Stimulated activated CD4-positive, alpha-beta T cell treated with anti-CD3 and anti-CD28 coated beads, Interleukin-1b, Interleukin-23, amount 100 ng/mL, for 48 hours (primary cell): ENCODE results near the gene PPP6R3.
"Not testable (repeated sequence)": the region's sequence is repeated elsewhere in the genome, so short reads cannot be mapped to it uniquely, and the experiment has no call there.

ENCODE experiments used
- DNase-seq: peaks from one replicate; pipeline ENCODE4 v3.0.0-alpha.2; 2020

Gene PPP6R3

GRCh38 chr11:68532727-68533369 is 72.3 kb downstream of the PPP6R3 start:
- no peak for DNase-seq

GRCh38 chr11:68533945-68534344 is 73.4 kb downstream of the PPP6R3 start:
- DNase-seq = no peak

- no peak for DNase-seq
These were observed 74.5 kb downstream of the PPP6R3 start for GRCh38 chr11:68535098-68535497.

DNA sequence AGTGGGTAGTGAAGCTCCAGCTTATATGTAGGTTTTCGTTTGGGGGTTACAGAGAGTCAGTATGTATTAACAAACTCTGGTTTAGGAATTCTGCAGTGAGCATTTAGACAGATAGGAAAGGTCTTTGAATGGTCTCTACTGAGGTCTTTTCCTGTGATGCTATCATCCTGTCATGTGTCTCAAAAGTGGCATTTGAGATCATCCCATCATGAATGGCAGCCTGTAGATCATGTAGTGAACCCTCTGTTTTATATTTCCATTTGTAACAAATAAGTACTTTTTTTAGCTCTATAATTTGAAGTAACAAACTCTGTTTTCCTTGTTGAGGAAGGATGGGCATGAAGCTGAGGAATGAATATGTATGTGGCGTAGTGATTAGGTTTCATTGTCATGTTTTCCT is 76.2 kb downstream of the PPP6R3 start:
- DNase-seq = no peak

DNA sequence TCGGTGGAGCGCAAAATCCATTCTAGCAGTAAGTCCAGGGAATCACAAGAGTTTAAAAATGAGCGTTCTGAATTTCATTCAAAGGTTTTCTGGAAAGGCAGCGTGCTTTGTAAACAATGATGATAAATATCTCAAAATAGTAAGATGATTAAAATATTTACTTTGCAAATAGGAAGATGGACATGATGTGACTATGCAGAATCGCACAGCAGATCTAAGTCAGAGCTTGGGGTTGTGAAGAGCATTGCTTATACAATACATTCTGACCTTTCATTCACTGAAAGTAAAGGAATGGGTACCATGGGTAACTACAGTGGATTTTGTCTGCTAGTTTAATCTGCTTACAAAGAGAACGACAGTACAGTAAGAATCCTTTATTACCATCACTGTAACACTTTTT is 77.5 kb downstream of the PPP6R3 start:
- DNase-seq = no peak

DNA sequence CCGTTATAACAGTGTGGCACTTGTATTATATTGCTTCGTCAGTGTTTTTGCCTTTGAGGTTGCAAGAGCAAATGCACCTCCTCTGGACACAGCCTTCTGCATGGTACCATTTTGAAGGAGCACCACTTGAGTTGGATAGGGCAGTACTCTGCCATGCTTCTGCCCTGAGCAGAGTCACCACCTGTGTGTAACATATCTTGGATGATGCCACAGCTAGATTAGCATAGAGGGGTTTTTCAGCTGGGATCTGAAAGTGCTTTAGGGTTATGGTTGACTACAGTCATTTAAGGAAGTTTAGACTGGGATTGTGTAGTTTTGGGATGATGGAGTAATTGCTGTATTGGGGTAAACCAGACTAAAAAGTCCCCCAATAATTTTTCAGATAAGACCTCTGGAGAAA is 78.8 kb downstream of the PPP6R3 start:
- no peak for DNase-seq

DNA sequence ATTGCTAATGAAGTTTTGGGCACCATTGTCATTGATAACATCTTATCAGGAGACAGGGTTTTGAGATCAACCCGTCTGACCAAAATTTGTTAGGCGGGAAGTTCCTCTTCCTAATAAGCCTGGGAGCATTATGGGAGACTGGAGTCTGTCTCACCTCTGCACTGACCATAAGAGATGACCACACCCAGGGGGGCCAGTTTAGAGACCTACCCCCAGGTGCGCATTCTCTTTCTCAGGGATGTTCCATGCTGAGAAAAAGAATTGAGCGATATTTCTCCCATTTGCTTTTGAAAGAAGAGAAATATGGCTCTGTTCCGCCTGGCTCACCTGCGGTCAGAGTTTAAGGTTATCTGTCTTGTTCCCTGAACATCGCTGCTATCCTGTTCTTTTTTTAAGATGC is 80.0 kb downstream of the PPP6R3 start:
- DNase-seq = not testable (repeated sequence)

- DNase-seq = no peak
These were observed 80.6 kb downstream of the PPP6R3 start for GRCh38 chr11:68541116-68541515.

- DNase-seq = no peak
These were observed 81.4 kb downstream of the PPP6R3 start for GRCh38 chr11:68541991-68542390.

GRCh38 chr11:68542617-68543016 is 82.1 kb downstream of the PPP6R3 start:
- no peak for DNase-seq

DNA sequence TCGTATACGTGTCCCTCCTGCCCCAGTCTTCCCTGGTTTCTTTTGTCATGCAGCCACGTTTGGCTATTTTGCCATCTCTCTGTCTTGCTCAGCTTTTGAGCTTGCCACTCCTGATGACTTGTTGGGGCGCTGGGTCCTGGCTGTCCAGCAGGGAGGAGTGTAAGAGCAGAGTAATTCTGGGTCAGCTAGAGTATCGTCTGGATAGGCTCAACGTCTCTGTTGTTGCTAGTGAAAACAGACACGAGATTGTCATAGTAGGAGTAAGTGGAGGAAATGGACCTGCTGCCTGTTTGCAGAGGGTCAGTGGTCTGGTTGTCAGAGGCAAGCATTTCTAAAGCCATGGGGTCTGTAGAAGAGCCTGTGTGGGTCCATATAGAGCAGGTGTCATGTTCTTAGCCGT is 83.0 kb downstream of the PPP6R3 start:
- DNase-seq = no peak

DNA sequence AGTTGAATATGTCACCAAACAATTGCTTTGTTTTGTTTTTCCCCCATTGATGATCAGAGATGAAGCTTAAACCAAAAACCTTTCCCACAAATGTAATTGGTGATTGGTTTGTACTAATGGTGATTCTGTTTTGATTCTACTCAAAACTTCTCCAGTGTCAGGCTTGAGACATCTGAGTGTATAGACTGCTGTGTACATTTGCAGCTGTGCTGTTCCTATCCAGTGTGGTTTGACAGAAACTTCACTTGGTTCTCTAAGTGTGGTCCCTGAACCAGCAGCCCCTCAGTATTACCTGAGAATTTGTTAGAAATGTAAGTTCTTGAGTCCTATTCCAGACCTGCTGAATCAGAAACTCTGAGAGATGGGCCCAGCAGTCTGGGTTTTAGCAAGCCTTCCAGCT is 84.8 kb downstream of the PPP6R3 start:
- no peak for DNase-seq

- no peak for DNase-seq
These were observed 85.2 kb downstream of the PPP6R3 start for GRCh38 chr11:68545796-68546195.

DNA sequence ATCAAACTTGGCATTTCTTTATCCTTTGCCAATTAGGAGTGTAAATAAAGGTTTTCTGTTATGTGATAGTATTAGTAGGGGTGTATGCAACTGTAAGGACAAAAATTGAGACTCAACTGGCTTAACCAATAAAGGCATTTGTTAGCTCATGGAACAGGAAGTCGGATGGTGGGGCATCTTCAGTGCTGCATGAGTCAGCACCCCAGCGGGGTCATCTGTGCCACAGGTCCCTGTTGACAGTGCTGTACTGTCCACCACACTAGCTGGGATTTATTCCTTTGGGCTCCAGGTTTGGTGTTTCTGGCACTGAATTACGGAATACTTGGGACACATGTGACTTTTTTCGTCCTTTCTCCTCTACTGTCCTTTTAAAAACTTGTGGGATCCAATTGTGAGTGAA is 86.0 kb downstream of the PPP6R3 start:
- DNase-seq = no peak

GRCh38 chr11:68549789-68550484 is 89.4 kb downstream of the PPP6R3 start:
- no peak for DNase-seq

DNA sequence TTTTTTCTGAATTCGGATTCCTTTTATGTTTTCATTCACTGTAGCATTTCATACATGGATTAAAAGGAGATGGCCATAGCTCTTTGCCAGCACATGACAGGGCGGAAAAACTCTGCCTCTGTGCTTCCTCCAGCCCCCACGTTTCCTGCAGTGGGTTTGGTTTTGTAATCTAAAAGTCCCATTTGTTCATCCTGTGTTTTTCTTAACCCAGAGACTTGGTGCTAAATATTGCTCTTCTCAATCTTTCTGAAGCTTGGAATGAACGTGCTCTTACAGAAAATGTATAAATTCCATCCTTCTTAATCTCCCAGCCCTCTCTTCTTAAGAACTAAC is 89.9 kb downstream of the PPP6R3 start:
- no peak for DNase-seq

GRCh38 chr11:68551223-68551622 is 90.7 kb downstream of the PPP6R3 start:
- DNase-seq = no peak

DNA sequence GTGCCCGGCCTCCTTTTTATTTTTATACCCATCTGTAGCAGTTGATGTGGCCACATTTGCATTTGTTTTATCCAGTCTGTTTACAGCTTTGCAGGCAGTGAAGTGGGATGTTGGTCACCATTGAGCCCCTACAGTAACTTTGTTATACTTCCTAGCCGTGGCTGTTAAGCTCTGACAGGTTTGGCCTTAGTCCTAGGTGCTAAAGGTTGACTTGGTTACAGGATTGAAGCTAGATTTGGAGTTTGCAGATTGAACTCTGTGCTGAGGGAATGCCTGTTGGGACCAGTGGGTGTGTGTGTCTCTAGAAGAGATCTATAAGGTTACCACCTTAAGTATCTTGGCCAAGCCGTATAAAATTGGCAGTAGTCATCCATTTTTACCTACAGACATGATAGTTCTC is 91.2 kb downstream of the PPP6R3 start:
- no peak for DNase-seq

DNA sequence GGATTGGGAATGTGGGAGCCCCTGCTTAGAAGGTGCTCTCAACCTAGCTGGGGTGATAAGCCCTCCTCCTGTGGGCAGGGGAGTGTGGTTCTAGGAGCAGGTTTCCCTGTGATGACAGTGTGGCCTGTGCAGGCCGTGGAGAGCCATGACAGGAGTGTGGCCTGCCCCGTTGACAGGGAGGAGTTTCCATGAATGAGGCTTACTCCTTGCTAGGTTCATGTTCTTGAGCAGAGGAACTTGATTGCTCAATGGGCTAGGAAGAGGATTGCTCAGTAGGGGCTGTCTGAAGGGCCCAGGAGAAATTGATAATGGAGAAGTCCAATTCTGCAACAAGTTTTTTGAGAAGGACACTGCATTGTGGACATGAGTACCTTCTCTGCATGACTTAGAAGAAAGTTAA is 92.0 kb downstream of the PPP6R3 start:
- no peak for DNase-seq

DNA sequence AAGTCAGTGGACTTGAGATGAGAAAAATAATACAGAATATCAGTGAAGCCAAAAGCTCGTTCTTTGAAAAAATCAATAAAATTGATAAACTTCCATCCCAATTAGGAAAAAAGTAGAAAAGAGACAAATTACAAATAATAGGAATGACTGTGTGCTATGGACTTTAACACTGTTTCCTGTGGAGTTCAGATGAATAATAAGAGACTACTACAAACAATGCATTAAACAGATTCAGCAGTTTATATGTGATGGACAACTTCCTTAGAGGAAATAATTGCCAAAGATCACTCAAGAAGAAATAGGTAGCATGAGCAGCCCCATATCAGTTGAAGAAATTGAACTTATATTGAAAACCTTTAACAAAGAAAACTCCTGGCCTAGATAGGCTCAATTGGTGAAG is 99.7 kb downstream of the PPP6R3 start:
- DNase-seq = no peak

- no peak for DNase-seq
These were observed 102.9 kb downstream of the PPP6R3 start for GRCh38 chr11:68563454-68563853.

DNA sequence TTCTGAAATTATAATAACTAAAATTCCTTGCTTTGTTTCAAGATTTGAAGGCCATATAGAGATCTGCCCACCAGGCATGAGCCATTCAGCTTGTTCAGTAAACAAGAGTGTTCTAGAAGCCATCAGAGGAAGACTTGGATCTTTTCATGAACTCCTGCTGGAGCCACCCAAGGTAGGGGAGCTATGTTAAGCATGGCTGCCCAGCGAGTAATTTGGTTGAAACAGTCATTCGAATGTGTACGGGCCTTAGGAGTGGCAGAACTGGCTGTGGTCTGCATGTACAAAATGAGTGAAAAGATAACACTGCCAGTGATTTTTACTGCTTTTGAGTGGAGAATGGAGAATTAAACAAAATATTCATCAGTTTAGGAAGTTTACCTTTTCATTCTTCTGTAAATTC is 103.7 kb downstream of the PPP6R3 start:
- no peak for DNase-seq

DNA sequence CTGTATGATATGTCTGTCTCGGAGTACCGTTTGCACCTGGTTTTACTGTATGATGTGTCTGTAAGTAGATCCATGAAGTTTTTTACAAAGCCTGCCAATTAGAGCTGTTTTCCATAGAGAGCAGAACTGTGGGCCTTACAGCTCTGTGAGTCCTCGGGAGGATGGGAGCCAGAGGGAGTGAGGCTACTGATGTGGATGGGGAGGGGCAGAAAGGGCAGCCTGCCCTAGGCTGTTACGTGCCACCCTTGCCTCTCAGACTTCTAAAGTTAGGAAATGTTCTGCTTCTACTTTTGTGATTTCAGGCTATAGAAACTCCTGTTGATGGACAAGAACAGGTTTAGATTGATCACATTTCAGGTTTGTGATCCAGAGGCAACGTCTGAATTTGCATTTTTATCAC is 105.2 kb downstream of the PPP6R3 start:
- no peak for DNase-seq

- no peak for DNase-seq
These were observed 107.0 kb downstream of the PPP6R3 start for GRCh38 chr11:68567553-68567952.

DNA sequence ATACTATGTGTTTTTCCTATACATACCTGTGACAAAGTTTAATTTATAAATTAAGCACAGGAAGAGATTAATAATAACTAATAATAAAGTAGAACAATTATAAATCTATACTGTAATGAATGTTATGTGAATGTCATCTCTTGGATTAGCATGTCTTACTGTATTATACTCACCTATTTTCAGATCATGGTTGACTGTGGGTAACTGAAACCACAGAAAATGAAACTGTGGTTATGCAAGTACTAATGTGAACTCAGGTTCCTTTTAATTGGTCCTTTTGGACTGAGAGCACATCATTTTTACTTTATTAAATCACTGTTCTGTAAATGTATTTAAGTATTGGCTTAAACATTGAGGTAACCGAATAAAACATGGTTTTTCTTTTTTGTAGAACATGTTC is 108.8 kb downstream of the PPP6R3 start:
- no peak for DNase-seq
